HL-60 (cell line): ENCODE measurements around the gene FMNL2.

Source experiments
- DNase-seq, 2 experiments: peaks; one replicate each; pipeline ENCODE4 v3.0.0-alpha.2; 2010 to 2020; ENCODE audit warnings: low read depth in 1 of 2, low spot score in 1 of 2
- H3K27ac ChIP-seq: fragments of 250-450 bp; sonication (Bioruptor Pico); replicated peaks from 2 replicates; pipeline ENCODE4 v1.5.1; 2020; ENCODE audit warnings: mild to moderate bottlenecking, moderate library complexity
- H3K27me3 ChIP-seq: fragments of 250-450 bp; sonication (Bioruptor Pico); 2 replicates; pipeline ENCODE4 v1.5.1; 2021; ENCODE audit warnings: mild to moderate bottlenecking, moderate library complexity; ENCODE audit not compliant: insufficient read depth, poor library complexity, severe bottlenecking
- H3K4me3 ChIP-seq: replicated peaks from 2 replicates; pipeline ENCODE4 v1.5.1; 2011; ENCODE audit warnings: mild to moderate bottlenecking, control low read depth, low read length; ENCODE audit not compliant: insufficient read depth
- GABPA ChIP-seq: IDR thresholded peaks from 2 replicates; pipeline ENCODE4 v1.6.1; 2012; ENCODE audit warnings: low read depth
- POLR2AphosphoS5 ChIP-seq: IDR thresholded peaks from 2 replicates; pipeline ENCODE4 v1.6.1; 2012; ENCODE audit warnings: low read depth
- SPI1 ChIP-seq: IDR thresholded peaks from 2 replicates; pipeline ENCODE4 v1.6.1; 2012; ENCODE audit warnings: low read depth, mild to moderate bottlenecking, borderline replicate concordance
- TF ChIP-seq, protein P1 (sequence below): IDR thresholded peaks from 2 replicates; pipeline ENCODE4 v1.6.1; 2012; ENCODE audit warnings: low read depth; ENCODE audit not compliant: insufficient replicate concordance
- TF ChIP-seq, protein P2 (sequence below): IDR thresholded peaks from one replicate; pipeline ENCODE4 v1.5.1; 2011; ENCODE audit warnings: low read length, control low read depth, inconsistent platforms; ENCODE audit not compliant: insufficient read depth

FMNL2 gene

DNA sequence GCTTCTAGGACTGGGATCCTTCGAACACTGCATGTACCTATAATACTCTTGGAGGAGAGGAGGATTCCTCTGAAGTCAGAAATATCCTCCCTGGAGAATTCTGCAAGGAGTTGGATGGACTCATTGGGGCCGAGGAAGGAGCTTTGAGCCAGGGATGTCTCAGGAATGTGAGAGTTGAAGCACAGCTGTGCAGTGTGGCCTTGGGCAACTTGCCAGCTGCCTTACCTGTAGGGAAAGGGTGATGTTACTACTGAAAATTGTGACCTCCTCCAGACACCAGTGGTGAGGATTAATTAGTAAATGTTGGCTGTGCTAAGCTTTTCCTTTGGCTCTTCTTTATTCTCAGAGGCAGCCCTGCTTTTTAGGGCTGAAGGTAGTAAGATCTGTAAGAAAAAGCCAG is 41.4 kb downstream of the FMNL2 start:
- H3K4me3 ChIP-seq: no peak overlapping the region
- TF ChIP-seq GABPA (no peak), POLR2AphosphoS5 (no peak), SPI1 (no peak)
- TF ChIP-seq, protein P1, sequence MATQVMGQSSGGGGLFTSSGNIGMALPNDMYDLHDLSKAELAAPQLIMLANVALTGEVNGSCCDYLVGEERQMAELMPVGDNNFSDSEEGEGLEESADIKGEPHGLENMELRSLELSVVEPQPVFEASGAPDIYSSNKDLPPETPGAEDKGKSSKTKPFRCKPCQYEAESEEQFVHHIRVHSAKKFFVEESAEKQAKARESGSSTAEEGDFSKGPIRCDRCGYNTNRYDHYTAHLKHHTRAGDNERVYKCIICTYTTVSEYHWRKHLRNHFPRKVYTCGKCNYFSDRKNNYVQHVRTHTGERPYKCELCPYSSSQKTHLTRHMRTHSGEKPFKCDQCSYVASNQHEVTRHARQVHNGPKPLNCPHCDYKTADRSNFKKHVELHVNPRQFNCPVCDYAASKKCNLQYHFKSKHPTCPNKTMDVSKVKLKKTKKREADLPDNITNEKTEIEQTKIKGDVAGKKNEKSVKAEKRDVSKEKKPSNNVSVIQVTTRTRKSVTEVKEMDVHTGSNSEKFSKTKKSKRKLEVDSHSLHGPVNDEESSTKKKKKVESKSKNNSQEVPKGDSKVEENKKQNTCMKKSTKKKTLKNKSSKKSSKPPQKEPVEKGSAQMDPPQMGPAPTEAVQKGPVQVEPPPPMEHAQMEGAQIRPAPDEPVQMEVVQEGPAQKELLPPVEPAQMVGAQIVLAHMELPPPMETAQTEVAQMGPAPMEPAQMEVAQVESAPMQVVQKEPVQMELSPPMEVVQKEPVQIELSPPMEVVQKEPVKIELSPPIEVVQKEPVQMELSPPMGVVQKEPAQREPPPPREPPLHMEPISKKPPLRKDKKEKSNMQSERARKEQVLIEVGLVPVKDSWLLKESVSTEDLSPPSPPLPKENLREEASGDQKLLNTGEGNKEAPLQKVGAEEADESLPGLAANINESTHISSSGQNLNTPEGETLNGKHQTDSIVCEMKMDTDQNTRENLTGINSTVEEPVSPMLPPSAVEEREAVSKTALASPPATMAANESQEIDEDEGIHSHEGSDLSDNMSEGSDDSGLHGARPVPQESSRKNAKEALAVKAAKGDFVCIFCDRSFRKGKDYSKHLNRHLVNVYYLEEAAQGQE: no peak
- TF ChIP-seq, protein P2, sequence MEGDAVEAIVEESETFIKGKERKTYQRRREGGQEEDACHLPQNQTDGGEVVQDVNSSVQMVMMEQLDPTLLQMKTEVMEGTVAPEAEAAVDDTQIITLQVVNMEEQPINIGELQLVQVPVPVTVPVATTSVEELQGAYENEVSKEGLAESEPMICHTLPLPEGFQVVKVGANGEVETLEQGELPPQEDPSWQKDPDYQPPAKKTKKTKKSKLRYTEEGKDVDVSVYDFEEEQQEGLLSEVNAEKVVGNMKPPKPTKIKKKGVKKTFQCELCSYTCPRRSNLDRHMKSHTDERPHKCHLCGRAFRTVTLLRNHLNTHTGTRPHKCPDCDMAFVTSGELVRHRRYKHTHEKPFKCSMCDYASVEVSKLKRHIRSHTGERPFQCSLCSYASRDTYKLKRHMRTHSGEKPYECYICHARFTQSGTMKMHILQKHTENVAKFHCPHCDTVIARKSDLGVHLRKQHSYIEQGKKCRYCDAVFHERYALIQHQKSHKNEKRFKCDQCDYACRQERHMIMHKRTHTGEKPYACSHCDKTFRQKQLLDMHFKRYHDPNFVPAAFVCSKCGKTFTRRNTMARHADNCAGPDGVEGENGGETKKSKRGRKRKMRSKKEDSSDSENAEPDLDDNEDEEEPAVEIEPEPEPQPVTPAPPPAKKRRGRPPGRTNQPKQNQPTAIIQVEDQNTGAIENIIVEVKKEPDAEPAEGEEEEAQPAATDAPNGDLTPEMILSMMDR: no peak
- no peaks in the 10 kb centered on the region for H3K27me3 ChIP-seq
- no peak for DNase-seq
- no peak overlapping the region for H3K27ac ChIP-seq

DNA sequence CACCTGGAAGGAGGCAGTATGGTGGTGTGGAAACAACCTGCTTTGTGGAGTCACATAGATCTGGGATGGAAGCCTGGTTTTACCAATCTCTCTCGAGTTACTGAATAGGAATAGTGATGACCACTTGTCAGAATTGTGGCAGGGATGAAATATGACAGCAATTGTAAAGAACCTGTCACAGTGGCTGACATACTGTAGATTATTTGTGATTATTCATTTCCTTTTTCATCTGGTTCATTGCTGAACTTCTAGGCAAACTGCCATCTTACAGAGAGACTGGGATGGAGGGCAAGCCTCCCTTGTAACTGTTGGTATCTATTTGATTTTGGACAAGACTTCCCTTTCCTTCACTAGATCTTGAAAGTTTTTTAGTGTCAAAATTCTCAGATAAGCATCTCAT is 42.0 kb downstream of the FMNL2 start:
- DNase-seq: no peak
- no peak for TF ChIP-seq SPI1
- TF ChIP-seq, protein P2: no peak
- Histone ChIP-seq H3K27me3 (no peaks in the 10 kb centered on the region), H3K27ac (no peak overlapping the region), H3K4me3 (no peak overlapping the region)

DNA sequence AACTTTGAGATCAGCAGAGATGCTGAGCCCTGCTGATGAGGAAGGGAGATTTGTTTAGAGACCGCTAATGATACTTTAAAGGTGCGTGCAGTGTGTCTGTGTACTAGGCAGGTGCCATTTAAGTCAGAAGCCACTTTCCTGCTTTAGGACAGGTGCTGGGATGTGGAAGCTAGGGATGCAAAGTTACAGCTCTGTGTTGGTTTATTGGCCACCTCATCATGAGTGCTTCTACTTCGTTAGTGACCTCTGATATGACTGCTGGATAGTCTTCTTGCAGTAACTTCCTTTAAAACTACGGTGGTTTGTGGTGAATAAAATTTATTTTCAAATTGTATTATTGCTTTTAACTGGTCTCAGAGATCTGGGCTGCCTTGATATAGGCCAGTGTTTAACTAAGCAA is 44.1 kb downstream of the FMNL2 start:
- Histone ChIP-seq H3K27ac (no peak overlapping the region), H3K4me3 (no peak overlapping the region), H3K27me3 (no peaks in the 10 kb centered on the region)
- no peak for DNase-seq
- TF ChIP-seq, protein P2: no peak
- TF ChIP-seq GABPA (no peak), SPI1 (no peak), POLR2AphosphoS5 (no peak)
- TF ChIP-seq, protein P1: no peak

DNA sequence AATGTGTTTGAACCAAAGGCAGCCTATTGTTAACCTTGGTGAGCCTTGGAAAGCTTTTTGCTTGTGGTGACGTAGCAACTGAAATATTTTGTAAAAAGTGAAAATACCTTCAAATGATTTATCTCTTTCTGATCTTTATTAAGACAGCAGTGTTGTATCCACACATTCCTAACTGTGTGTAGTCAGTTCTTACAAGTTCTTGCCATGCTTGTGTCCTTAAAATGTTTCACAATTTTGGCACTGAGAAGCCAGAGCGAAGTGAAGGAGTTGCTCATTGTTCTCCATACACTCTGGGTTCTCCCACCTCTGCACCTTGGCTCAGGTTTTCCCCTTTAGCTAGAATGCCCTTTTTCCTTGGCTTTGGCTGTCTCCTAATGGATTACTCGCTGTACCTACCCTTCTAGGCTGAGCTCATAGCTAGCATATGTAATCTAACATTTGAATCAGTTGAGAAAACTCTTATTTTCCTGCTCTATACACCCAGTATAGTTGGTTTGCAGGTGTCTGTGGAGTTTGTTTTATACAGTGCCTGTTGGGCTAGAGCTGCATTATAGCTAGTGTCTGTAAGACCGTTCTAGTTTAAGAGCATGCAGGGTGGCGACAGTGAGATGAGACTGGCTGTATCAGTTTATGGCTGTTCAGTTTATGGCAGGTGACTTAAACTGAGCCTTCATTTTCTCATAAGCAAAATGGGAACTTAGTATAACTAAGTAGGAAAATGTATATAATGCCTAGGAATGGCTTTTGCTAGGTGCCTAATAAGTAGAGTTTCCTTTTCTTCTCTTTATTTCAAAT is 45.5 kb downstream of the FMNL2 start:
- no peaks in the 10 kb centered on the region for H3K27me3 ChIP-seq
- no peak overlapping the region for H3K4me3 ChIP-seq
- DNase-seq: no peak
- H3K27ac ChIP-seq: no peak overlapping the region
- TF ChIP-seq, protein P1: no peak
- no peak for TF ChIP-seq GABPA
- TF ChIP-seq, protein P2: no peak
- no peak for TF ChIP-seq POLR2AphosphoS5
- no peak for TF ChIP-seq SPI1
